ENCODE measurements around the gene ONECUT3. TPM values are rescaled to one million over a fixed set of nuclear protein-coding genes. Genes with fewer than 3 reads are reported as not detected.
"Not testable (repeated sequence)": the region's sequence is repeated elsewhere in the genome, so short reads cannot be mapped to it uniquely, and the experiment has no call there.

The ONECUT3 gene
- total and polyA plus RNA-seq, 5 donors from 2014 or later: not detected

DNA sequence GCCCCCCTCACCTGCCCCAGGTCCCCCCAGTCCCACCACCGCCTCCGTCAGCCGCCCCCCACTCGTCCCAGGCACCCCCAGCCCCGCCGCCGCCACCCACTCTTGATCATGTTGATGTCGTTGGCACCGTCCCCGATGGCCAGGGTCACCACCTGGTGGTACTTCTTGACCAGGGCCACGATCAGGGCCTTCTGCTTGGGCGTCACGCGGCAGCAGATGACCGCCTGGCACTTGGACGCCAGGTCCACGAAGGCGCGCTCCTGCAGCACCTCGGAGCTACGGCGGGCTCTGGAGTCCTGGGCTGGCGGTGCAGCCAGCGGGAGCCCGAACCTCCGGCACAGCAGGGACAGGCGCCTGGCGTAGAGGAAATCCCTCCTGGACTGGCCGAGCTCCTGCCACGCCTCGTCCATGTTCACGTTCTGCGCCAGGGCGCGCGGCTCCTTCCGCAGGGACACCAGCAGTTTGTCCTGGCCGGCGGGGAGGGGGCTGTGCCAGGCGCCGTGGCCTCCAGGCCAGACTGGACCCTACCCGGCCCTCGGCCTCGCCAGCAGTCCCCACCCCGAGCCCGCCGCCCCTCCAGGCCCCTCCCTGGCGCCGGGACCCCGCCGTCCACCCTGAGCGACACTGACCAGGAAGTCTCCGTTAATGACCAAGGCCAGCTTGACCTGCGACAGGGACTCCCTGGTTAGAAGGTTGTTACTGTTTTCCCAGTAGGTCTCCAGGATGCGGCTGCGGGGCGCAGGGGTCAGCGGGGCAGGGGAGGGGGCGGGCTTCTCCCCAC is 36.1 kb downstream of the ONECUT3 start:
- Mint-ChIP-seq H3K9me3 (no peaks in the 10 kb centered on the region), H3K4me1 (no peaks in the 10 kb centered on the region), H3K4me3 (no peak overlapping the region), H3K27me3 (peaks cover 17% of the 10 kb centered on the region), H3K27ac (no peak overlapping the region), H3K36me3 (no peaks in the 10 kb centered on the region)
- no peaks in the 10 kb centered on the region for H3K9me3 ChIP-seq (ENCODE audit: control insufficient read depth in 2 of 2, low read length in 2 of 2)
- no peak overlapping the region for H3K4me3 ChIP-seq (ENCODE audit: low read depth, low read length)
- H3K36me3 ChIP-seq (ENCODE audit: control insufficient read depth, insufficient read depth, low read length): no peaks in the 10 kb centered on the region
- peaks cover 3% of the 10 kb centered on the region for H3K4me1 ChIP-seq (ENCODE audit: control insufficient read depth, insufficient read depth, low read length, poor library complexity, severe bottlenecking)
- ATAC-seq (ENCODE audit: low read depth in 2 of 2): no peak
- no peak overlapping the region for H3K27ac ChIP-seq (ENCODE audit: insufficient read depth, low read length, poor library complexity, severe bottlenecking)
- no peak for DNase-seq
- H3K27me3 ChIP-seq (ENCODE audit: control insufficient read depth, insufficient read depth, low read length): no peaks in the 10 kb centered on the region

DNA sequence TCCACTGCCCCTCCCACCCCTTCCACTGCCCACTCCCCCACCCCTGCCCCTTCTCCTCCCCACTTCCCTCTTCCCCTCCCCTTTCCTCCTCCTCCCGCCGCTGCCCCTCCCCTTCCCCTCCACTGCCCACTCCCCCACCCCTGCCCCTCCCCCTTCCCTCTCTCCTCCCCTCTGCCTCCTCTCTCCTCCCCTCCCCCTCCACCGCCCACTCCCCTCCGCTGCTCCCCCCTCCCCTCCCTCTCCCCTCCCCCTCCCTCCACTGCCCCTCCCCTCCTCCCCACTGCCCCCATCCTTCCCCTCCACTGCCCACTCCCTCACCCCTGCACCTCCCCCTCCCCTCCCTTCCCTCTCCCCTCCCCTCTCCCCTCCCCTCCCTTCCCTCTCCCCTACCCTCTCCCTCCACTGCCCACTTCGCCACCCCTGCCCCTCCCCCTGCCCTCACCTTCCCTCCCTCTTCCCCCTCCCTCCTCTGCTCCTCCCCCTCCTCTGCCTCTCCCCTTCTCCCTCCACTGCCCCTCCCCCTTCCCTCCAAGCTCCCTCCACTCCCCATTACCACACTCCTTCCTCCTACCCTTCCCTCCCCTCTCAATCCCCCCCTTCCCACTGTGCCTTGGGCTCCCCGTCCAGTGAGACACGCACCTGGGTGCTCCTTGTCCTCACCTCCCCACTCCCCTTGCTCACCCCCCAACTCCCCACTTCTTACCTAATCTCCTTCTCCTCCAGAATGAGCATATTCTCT is 36.9 kb downstream of the ONECUT3 start:
- no peak overlapping the region for H3K27ac Mint-ChIP-seq
- H3K4me3 Mint-ChIP-seq: no peak overlapping the region

DNA sequence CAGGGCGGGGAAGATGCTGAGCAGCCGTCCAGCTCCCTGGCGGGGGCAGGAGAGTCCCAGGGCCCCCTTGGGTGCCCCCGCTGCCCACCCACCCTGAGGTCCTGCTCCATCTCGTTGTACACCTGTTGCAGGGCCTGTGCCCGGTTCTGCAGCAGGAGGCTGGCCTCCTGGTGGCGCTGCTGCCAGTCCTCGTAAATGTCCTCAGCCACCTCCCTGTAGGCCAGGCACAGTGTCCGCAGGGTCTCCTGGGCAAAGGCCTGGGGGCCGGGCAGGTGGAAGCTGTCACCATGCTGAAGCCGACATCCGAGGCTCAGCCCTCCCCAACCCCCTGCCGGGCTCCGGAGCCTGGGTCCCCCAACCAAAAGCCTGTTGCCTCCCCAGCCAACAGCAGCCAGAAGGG is 38.6 kb downstream of the ONECUT3 start:
- Histone ChIP-seq H3K27ac (ENCODE audit: insufficient read depth, low read length, poor library complexity, severe bottlenecking) (no peak overlapping the region), H3K27me3 (ENCODE audit: control insufficient read depth, insufficient read depth, low read length) (no peaks in the 10 kb centered on the region), H3K36me3 (ENCODE audit: control insufficient read depth, insufficient read depth, low read length) (no peaks in the 10 kb centered on the region), H3K4me3 (ENCODE audit: low read depth, low read length) (no peak overlapping the region), H3K9me3 (ENCODE audit: control insufficient read depth in 2 of 2, low read length in 2 of 2) (no peaks in the 10 kb centered on the region), H3K4me1 (ENCODE audit: control insufficient read depth, insufficient read depth, low read length, poor library complexity, severe bottlenecking) (peaks cover 10% of the 10 kb centered on the region)
- Mint-ChIP-seq H3K36me3 (no peaks in the 10 kb centered on the region), H3K27me3 (peaks cover 17% of the 10 kb centered on the region), H3K4me3 (no peak overlapping the region), H3K9me3 (no peaks in the 10 kb centered on the region), H3K27ac (no peak overlapping the region), H3K4me1 (no peaks in the 10 kb centered on the region)
- DNase-seq (no peak), ATAC-seq (ENCODE audit: low read depth in 2 of 2) (no peak)

More for the DNA sequence above, 36.9 kb downstream of the ONECUT3 start:
- Mint-ChIP-seq H3K9me3 (no peaks in the 10 kb centered on the region), H3K4me1 (no peaks in the 10 kb centered on the region), H3K36me3 (no peaks in the 10 kb centered on the region), H3K27me3 (peaks cover 17% of the 10 kb centered on the region)
- Histone ChIP-seq H3K27ac (ENCODE audit: insufficient read depth, low read length, poor library complexity, severe bottlenecking) (no peak overlapping the region), H3K27me3 (ENCODE audit: control insufficient read depth, insufficient read depth, low read length) (no peaks in the 10 kb centered on the region), H3K36me3 (ENCODE audit: control insufficient read depth, insufficient read depth, low read length) (no peaks in the 10 kb centered on the region), H3K4me1 (ENCODE audit: control insufficient read depth, insufficient read depth, low read length, poor library complexity, severe bottlenecking) (peaks cover 3% of the 10 kb centered on the region), H3K9me3 (ENCODE audit: control insufficient read depth in 2 of 2, low read length in 2 of 2) (no peaks in the 10 kb centered on the region), H3K4me3 (ENCODE audit: low read depth, low read length) (no peak overlapping the region)
- ATAC-seq (ENCODE audit: low read depth in 2 of 2): no peak
- DNase-seq: no peak

DNA sequence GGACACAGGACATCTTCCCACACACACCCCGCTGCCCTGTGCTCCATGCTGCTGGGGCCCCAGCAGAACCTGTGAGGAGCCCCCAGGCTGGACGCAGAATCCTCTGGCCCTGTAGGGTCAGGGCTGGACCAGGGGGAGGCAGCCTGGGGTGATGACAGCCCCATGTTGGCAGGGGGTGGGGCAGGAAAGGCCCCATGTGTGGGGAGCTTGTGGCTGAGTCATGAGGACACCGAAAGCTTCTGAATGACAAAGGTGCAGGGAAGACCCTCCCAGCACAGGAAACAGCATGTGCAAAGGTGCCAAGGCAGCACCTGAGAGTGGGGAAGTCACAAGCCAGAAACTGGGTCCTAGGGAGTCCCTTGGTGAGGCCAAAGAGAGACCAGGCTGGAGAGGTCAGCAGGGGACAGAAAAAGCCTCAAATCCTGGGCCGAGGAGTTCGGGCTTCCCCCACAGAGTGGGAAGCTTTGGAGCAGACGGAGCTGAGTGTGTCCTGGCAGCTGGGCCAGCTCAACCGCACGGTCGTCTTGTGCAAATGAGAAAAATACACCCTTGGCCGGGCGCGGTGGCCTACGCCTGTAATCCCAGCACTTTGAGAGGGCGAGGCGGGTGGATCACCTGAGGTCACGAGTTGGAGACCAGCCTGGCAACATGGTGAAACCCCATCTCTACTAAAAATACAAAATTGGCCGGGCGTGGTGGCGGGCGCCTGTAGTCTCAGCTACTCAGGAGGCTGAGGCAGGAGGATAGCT is 41.3 kb downstream of the ONECUT3 start:
- no peaks in the 10 kb centered on the region for H3K9me3 ChIP-seq (ENCODE audit: control insufficient read depth in 2 of 2, low read length in 2 of 2)
- no peak overlapping the region for H3K4me3 Mint-ChIP-seq
- peaks cover 6% of the 10 kb centered on the region for H3K4me1 ChIP-seq (ENCODE audit: control insufficient read depth, insufficient read depth, low read length, poor library complexity, severe bottlenecking)
- peak in 1 of 2 donors; percentile 23 for ATAC-seq (ENCODE audit: low read depth in 2 of 2)
- H3K27me3 ChIP-seq (ENCODE audit: control insufficient read depth, insufficient read depth, low read length): no peaks in the 10 kb centered on the region
- DNase-seq: no peak
- no peak overlapping the region for H3K4me3 ChIP-seq (ENCODE audit: low read depth, low read length)
- no peak overlapping the region for H3K27ac ChIP-seq (ENCODE audit: insufficient read depth, low read length, poor library complexity, severe bottlenecking)
- no peaks in the 10 kb centered on the region for H3K9me3 Mint-ChIP-seq
- no peak overlapping the region for H3K27ac Mint-ChIP-seq
- H3K27me3 Mint-ChIP-seq: peaks cover 8% of the 10 kb centered on the region
- H3K4me1 Mint-ChIP-seq: no peaks in the 10 kb centered on the region
- H3K36me3 ChIP-seq (ENCODE audit: control insufficient read depth, insufficient read depth, low read length): no peaks in the 10 kb centered on the region
- H3K36me3 Mint-ChIP-seq: no peaks in the 10 kb centered on the region

DNA sequence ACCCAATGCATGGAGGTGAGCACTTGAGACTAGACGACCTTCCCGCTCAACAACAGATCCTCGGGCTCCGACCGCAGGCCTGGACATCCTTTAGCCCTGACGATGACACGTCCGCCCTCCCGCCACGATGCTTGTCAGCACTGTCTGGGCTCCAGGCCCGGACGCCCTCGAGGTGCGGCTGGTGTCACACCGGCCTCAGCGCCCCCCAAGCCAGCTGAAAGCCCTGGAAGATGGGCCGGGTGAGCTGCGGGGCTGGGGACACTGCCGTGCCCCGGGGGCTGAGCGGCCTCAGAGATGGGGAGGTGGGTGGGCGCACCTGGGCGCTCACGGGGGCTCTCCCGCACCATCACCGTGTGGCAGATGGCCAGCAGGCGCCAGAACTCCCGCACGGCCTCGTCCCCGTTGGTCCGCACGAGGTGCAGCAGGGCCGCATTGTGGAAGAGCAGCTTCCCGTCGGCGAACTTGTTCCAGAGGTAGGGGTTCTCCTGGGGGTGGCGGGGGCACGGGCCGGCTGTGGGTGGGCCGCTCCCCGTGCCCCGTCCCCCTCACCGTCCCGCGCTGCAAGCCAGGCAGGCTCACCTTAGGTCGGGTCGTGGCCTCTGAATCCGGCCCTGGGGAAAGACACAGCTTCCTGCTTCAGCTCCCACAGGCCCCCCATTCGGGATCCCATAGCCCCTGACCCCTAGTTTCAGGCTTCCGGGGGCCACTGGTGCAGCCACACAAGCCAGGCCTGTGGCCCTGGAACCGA is 43.3 kb downstream of the ONECUT3 start:
- peaks cover 5% of the 10 kb centered on the region for H3K36me3 Mint-ChIP-seq
- H3K4me1 Mint-ChIP-seq: peaks cover 0 to 3% (median 0%) of the 10 kb centered on the region in 4 donors
- Histone ChIP-seq H3K4me3 (ENCODE audit: low read depth, low read length) (no peak overlapping the region), H3K27me3 (ENCODE audit: control insufficient read depth, insufficient read depth, low read length) (no peaks in the 10 kb centered on the region), H3K4me1 (ENCODE audit: control insufficient read depth, insufficient read depth, low read length, poor library complexity, severe bottlenecking) (peaks cover 6% of the 10 kb centered on the region), H3K36me3 (ENCODE audit: control insufficient read depth, insufficient read depth, low read length) (peaks cover 5% of the 10 kb centered on the region), H3K9me3 (ENCODE audit: control insufficient read depth in 2 of 2, low read length in 2 of 2) (no peaks in the 10 kb centered on the region), H3K27ac (ENCODE audit: insufficient read depth, low read length, poor library complexity, severe bottlenecking) (no peak overlapping the region)
- no peak overlapping the region for H3K4me3 Mint-ChIP-seq
- H3K27ac Mint-ChIP-seq: peak overlapping the region in 1 of 3 donors; percentile 60
- H3K9me3 Mint-ChIP-seq: no peaks in the 10 kb centered on the region
- peaks cover 5% of the 10 kb centered on the region for H3K27me3 Mint-ChIP-seq
- ATAC-seq (ENCODE audit: low read depth in 2 of 2): no peak
- DNase-seq: no peak

DNA sequence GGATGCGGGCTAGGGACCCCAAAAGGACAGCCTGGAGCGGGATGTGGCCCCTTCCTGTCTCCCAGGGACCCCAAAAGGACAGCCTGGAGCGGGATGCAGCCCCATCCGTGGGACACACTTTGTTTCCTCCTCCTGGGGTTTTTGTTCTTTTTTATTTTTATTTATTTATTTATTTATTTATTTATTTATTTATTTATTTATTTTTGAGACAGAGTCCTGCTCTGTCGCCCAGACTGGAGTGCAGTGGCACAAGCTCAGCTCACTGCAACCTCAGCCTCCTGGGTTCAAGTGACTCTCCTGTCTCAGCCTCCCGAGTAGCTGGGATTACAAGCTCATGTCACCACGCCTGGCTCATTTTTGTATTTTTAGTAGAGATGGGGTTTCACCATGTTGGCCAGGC is 44.0 kb downstream of the ONECUT3 start:
- not testable (repeated sequence) for H3K36me3 Mint-ChIP-seq; DNase-seq; H3K36me3 ChIP-seq (ENCODE audit: control insufficient read depth, insufficient read depth, low read length); H3K4me3 Mint-ChIP-seq; ATAC-seq (ENCODE audit: low read depth in 2 of 2); H3K27ac Mint-ChIP-seq; H3K9me3 Mint-ChIP-seq; H3K4me1 Mint-ChIP-seq; H3K27me3 ChIP-seq (ENCODE audit: control insufficient read depth, insufficient read depth, low read length); H3K27ac ChIP-seq (ENCODE audit: insufficient read depth, low read length, poor library complexity, severe bottlenecking); H3K4me1 ChIP-seq (ENCODE audit: control insufficient read depth, insufficient read depth, low read length, poor library complexity, severe bottlenecking); H3K9me3 ChIP-seq (ENCODE audit: control insufficient read depth in 2 of 2, low read length in 2 of 2); H3K4me3 ChIP-seq (ENCODE audit: low read depth, low read length); H3K27me3 Mint-ChIP-seq

DNA sequence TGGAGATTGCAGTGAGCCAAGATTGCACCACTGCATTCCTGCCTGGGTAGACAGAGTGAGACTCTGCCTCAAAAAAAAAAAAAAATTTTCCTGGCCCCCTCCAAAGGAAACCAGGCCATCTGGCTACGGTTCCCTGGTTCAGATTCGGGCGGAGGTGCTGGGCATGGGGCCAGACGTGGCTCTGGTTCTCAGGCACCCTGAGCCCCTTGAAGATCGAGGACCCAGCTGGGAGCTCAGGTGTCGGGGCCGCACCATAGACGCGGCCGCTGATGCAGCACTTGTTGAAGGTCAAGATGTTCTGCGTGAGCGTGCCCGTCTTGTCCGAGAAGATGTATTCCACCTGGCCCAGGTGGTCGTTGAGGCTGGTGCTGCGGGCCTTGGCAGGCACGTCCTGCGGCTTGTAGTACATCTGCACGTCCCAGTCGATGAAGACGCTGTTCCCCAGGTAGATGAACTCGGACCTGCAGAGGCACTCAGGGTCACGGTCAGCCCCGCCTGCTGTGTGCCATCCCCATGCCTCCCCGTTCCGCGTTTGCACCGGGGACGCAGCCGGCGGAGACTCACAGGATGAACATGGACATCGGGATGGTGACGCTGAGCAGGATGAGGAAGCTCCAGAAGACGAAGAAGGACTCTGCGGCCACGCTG is 46.5 kb downstream of the ONECUT3 start:
- ATAC-seq (ENCODE audit: low read depth in 2 of 2): no peak
- Mint-ChIP-seq H3K27me3 (no peaks in the 10 kb centered on the region), H3K27ac (no peak overlapping the region)

More for the DNA sequence above, 46.5 kb downstream of the ONECUT3 start:
- Histone ChIP-seq H3K4me3 (ENCODE audit: low read depth, low read length) (no peak overlapping the region), H3K36me3 (ENCODE audit: control insufficient read depth, insufficient read depth, low read length) (peaks cover 5% of the 10 kb centered on the region), H3K9me3 (ENCODE audit: control insufficient read depth in 2 of 2, low read length in 2 of 2) (no peaks in the 10 kb centered on the region), H3K4me1 (ENCODE audit: control insufficient read depth, insufficient read depth, low read length, poor library complexity, severe bottlenecking) (peaks cover 6% of the 10 kb centered on the region), H3K27ac (ENCODE audit: insufficient read depth, low read length, poor library complexity, severe bottlenecking) (no peak overlapping the region), H3K27me3 (ENCODE audit: control insufficient read depth, insufficient read depth, low read length) (no peaks in the 10 kb centered on the region)
- peaks cover 0 to 3% (median 0%) of the 10 kb centered on the region in 4 donors for H3K4me1 Mint-ChIP-seq
- no peaks in the 10 kb centered on the region for H3K9me3 Mint-ChIP-seq
- DNase-seq: no peak
- no peak overlapping the region for H3K4me3 Mint-ChIP-seq
- H3K36me3 Mint-ChIP-seq: peaks cover 5% of the 10 kb centered on the region
